ENCODE measurements around the gene LMBR1.

Gene LMBR1

GRCh38 chr7:156791241-156791640 is 101.7 kb downstream of the LMBR1 start:
- no peak for DNase-seq

GRCh38 chr7:156790264-156790663 is 102.7 kb downstream of the LMBR1 start:
- no peak for DNase-seq

- DNase-seq: no peak
These were observed 106.9 kb downstream of the LMBR1 start for GRCh38 chr7:156785998-156786543.

- DNase-seq: no peak
These were observed 109.1 kb downstream of the LMBR1 start for GRCh38 chr7:156783864-156784263.

GRCh38 chr7:156781972-156782371 is 111.0 kb downstream of the LMBR1 start:
- no peak for DNase-seq

- no peak for DNase-seq
These were observed 112.1 kb downstream of the LMBR1 start for GRCh38 chr7:156780724-156781455.

- no peak for DNase-seq
These were observed 114.3 kb downstream of the LMBR1 start for GRCh38 chr7:156778668-156779067.

- DNase-seq: no peak
These were observed 114.8 kb downstream of the LMBR1 start for GRCh38 chr7:156778201-156778600.

- DNase-seq: no peak
These were observed 115.5 kb downstream of the LMBR1 start for GRCh38 chr7:156777364-156778069.

- DNase-seq: no peak
These were observed 116.5 kb downstream of the LMBR1 start for GRCh38 chr7:156776527-156776926.

GRCh38 chr7:156773966-156774365 is 119.0 kb downstream of the LMBR1 start:
- no peak for DNase-seq

GRCh38 chr7:156772725-156773124 is 120.3 kb downstream of the LMBR1 start:
- no peak for DNase-seq

- DNase-seq: no peak
These were observed 124.1 kb downstream of the LMBR1 start for GRCh38 chr7:156768698-156769472.

GRCh38 chr7:156766666-156767065 is 126.3 kb downstream of the LMBR1 start:
- no peak for DNase-seq

- DNase-seq: no peak
These were observed 126.9 kb downstream of the LMBR1 start for GRCh38 chr7:156765901-156766656.

GRCh38 chr7:156764766-156765165 is 128.2 kb downstream of the LMBR1 start:
- DNase-seq: no peak

- DNase-seq: peak; percentile 84
These were observed 128.8 kb downstream of the LMBR1 start for GRCh38 chr7:156764016-156764669.

GRCh38 chr7:156759579-156760202 is 133.3 kb downstream of the LMBR1 start:
- no peak for DNase-seq

GRCh38 chr7:156759143-156759542 is 133.8 kb downstream of the LMBR1 start:
- no peak for DNase-seq

- DNase-seq: no peak
These were observed 138.8 kb downstream of the LMBR1 start for GRCh38 chr7:156754201-156754600.

GRCh38 chr7:156753630-156754029 is 139.4 kb downstream of the LMBR1 start:
- DNase-seq: no peak

- no peak for DNase-seq
These were observed 139.8 kb downstream of the LMBR1 start for GRCh38 chr7:156753229-156753560.
